H1 (cell line): ENCODE data around the gene CDH1. TPM values are rescaled to one million over a fixed set of nuclear protein-coding genes. Genes with fewer than 3 reads are reported as not detected.

ENCODE experiments used
- CHD2 ChIP-seq: IDR thresholded peaks from 2 replicates; pipeline ENCODE4 v1.6.1; 2012; ENCODE audit warnings: low read length, improper control_type of control experiment
- GTF2F1 ChIP-seq: IDR thresholded peaks from 2 replicates; pipeline ENCODE4 v1.6.1; 2012; ENCODE audit warnings: low read depth, low read length, improper control_type of control experiment, borderline replicate concordance
- KDM4A ChIP-seq: IDR thresholded peaks from one replicate; pipeline ENCODE4 v1.7.1; 2012; ENCODE audit warnings: low read depth, mild to moderate bottlenecking, moderate library complexity, low read length, inconsistent platforms; ENCODE audit not compliant: severe bottlenecking
- MAFK ChIP-seq: IDR thresholded peaks from 2 replicates; pipeline ENCODE4 v1.6.1; 2012; ENCODE audit warnings: low read depth, mild to moderate bottlenecking, improper control_type of control experiment, low read length
- POLR2A ChIP-seq, 2 experiments: IDR thresholded peaks; 1 replicate in 1 of 2; 2 replicates in 1 of 2; pipeline ENCODE4 v1.6.1; 2011; ENCODE audit warnings: low read depth in 2 of 2, low read length in 2 of 2, mild to moderate bottlenecking in 2 of 2; ENCODE audit errors: control extremely low read depth in 1 of 2
- POU5F1 ChIP-seq: IDR thresholded peaks from 2 replicates; pipeline ENCODE4 v1.6.1; 2011; ENCODE audit warnings: low read depth, mild to moderate bottlenecking, low read length, moderate library complexity
- RAD21 ChIP-seq, 2 experiments: IDR thresholded peaks in 1 of 2; conservative IDR thresholded peaks in 1 of 2; 2 replicates each; pipeline ENCODE4 v1.6.1; 2011; ENCODE audit warnings: low read depth in 2 of 2, low read length in 2 of 2, improper control_type of control experiment in 1 of 2, inconsistent platforms in 1 of 2, mild to moderate bottlenecking in 1 of 2, moderate library complexity in 1 of 2
- RBBP5 ChIP-seq: IDR thresholded peaks from 2 replicates; pipeline ENCODE4 v1.7.1; 2012; ENCODE audit warnings: low read depth, mild to moderate bottlenecking, inconsistent platforms, low read length, moderate library complexity, borderline replicate concordance
- SIN3A ChIP-seq, 2 experiments: IDR thresholded peaks in 1 of 2; conservative IDR thresholded peaks in 1 of 2; 2 replicates each; pipeline ENCODE4 v1.6.1; 2011 to 2012; ENCODE audit warnings: low read length in 2 of 2, improper control_type of control experiment in 1 of 2, low read depth in 1 of 2, mild to moderate bottlenecking in 1 of 2
- SP1 ChIP-seq: IDR thresholded peaks from 2 replicates; pipeline ENCODE4 v1.6.1; 2011; ENCODE audit warnings: low read depth, low read length
- SP4 ChIP-seq: IDR thresholded peaks from 2 replicates; pipeline ENCODE4 v1.6.1; 2012; ENCODE audit warnings: low read length, inconsistent platforms
- TAF1 ChIP-seq: IDR thresholded peaks from 2 replicates; pipeline ENCODE4 v1.6.1; 2011; ENCODE audit warnings: mild to moderate bottlenecking, low read depth, low read length
- polyA plus RNA-seq, 7 experiments: library from polyadenylated mRNA; depleted of rRNA in 3 of 7; stranded (reverse) in 5 of 7; unstranded in 2 of 7; fragments of >200 nt in 5 of 7; fragments of 200-250 nt in 2 of 7; gene quantifications; 1 replicate in 5 of 7; 2 replicates in 1 of 7; 4 replicates in 1 of 7; pipeline versions ENCODE4 v1.2.1 to v1.2.3, GENCODE V29; 2011 to 2013; ENCODE audit warnings: missing spikeins in 2 of 7, mixed read lengths in 2 of 7
- total RNA-seq: library from RNA; stranded (reverse); fragmentation: NEBNext Ultra II Directional; extraction: Animal tissue kit (Norgen Biotek cat#: 25700); gene quantifications from 2 replicates; pipeline ENCODE4 v1.2.1, GENCODE V29; 2021
- TF ChIP-seq, protein P1 (sequence below): IDR thresholded peaks from 2 replicates; pipeline ENCODE4 v1.6.1; 2012; ENCODE audit warnings: inconsistent platforms
- TF ChIP-seq, protein P2 (sequence below): IDR thresholded peaks from 2 replicates; pipeline ENCODE4 v1.6.1; 2011; ENCODE audit warnings: low read length, improper control_type of control experiment

The CDH1 gene
- total and polyA plus RNA-seq, 2 of the 8 experiments (the other 6 are each of a cell fraction or from before 2014, with no cell fraction given) = 133 to 265 TPM

DNA sequence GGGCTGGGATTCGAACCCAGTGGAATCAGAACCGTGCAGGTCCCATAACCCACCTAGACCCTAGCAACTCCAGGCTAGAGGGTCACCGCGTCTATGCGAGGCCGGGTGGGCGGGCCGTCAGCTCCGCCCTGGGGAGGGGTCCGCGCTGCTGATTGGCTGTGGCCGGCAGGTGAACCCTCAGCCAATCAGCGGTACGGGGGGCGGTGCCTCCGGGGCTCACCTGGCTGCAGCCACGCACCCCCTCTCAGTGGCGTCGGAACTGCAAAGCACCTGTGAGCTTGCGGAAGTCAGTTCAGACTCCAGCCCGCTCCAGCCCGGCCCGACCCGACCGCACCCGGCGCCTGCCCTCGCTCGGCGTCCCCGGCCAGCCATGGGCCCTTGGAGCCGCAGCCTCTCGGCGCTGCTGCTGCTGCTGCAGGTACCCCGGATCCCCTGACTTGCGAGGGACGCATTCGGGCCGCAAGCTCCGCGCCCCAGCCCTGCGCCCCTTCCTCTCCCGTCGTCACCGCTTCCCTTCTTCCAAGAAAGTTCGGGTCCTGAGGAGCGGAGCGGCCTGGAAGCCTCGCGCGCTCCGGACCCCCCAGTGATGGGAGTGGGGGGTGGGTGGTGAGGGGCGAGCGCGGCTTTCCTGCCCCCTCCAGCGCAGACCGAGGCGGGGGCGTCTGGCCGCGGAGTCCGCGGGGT, at the start of gene CDH1 (continued):
- TF ChIP-seq RBBP5 (peak; percentile 58; the same call in 1 of the 2 replicates), GTF2F1 (0 out of 2 replicates have a peak, but pooled peaks have one; percentile 51), SIN3A (conservative IDR thresholded peaks at IDR 0.05 in 1 of 2, IDR thresholded peaks at IDR 0.05 in 1 of 2; ENCODE audit: low read depth in 1 of 2, low read length in 2 of 2) (peak in 1 of 2 experiments; percentile 81; a peak in 2 of 4 replicates), MAFK (no peak), CHD2 (peak; percentile 74), POU5F1 (no peak), RAD21 (IDR thresholded peaks at IDR 0.05 in 1 of 2, conservative IDR thresholded peaks at IDR 0.05 in 1 of 2; ENCODE audit: low read depth in 2 of 2, low read length in 2 of 2) (0 out of 4 replicates have a peak, but pooled peaks of 1 of the 2 experiments have one; percentile 2), TAF1 (peak; percentile 99), POLR2A (IDR thresholded peaks at IDR 0.05; ENCODE audit: control extremely low read depth in 1 of 2, low read depth in 2 of 2, low read length in 2 of 2) (peak; percentile 98 to 99), KDM4A (peak; percentile 33), SP1 (peak; percentile 92), SP4 (peak; percentile 77)
- TF ChIP-seq, protein P1, sequence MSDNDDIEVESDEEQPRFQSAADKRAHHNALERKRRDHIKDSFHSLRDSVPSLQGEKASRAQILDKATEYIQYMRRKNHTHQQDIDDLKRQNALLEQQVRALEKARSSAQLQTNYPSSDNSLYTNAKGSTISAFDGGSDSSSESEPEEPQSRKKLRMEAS = peak; percentile 71
- TF ChIP-seq, protein P2, sequence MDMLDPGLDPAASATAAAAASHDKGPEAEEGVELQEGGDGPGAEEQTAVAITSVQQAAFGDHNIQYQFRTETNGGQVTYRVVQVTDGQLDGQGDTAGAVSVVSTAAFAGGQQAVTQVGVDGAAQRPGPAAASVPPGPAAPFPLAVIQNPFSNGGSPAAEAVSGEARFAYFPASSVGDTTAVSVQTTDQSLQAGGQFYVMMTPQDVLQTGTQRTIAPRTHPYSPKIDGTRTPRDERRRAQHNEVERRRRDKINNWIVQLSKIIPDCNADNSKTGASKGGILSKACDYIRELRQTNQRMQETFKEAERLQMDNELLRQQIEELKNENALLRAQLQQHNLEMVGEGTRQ = peak; percentile 81
